Neural cell (in vitro differentiated cells): ENCODE results near the gene WRNIP1.

ENCODE experiments used
- CTCF ChIP-seq: fragments of 450-650 bp; IDR thresholded peaks from 2 replicates; pipeline ENCODE4 v1.5.1; 2014; ENCODE audit warnings: antibody characterized with exemption, mild to moderate bottlenecking, moderate library complexity; ENCODE audit not compliant: poor library complexity, severe bottlenecking
- EZH2 ChIP-seq: fragments of 200-600, 300-800 bp; shearing (Covaris generic), sonication (generic); IDR thresholded peaks from 2 replicates; pipeline ENCODE4 v1.6.1; 2014; ENCODE audit warnings: antibody characterized with exemption, low read length, borderline replicate concordance, mild to moderate bottlenecking; ENCODE audit not compliant: insufficient read depth, poor library complexity, severe bottlenecking
- POLR2AphosphoS5 ChIP-seq: IDR thresholded peaks from 2 replicates; pipeline ENCODE4 v1.6.1; 2012
- SMC3 ChIP-seq: fragments of 450-650 bp; conservative IDR thresholded peaks from 2 replicates; pipeline ENCODE4 v1.6.1; 2014; ENCODE audit warnings: antibody characterized with exemption, mild to moderate bottlenecking, moderate library complexity; ENCODE audit not compliant: poor library complexity
- TAF1 ChIP-seq: IDR thresholded peaks from 2 replicates; pipeline ENCODE4 v1.6.1; 2012; ENCODE audit warnings: low read depth

DNA sequence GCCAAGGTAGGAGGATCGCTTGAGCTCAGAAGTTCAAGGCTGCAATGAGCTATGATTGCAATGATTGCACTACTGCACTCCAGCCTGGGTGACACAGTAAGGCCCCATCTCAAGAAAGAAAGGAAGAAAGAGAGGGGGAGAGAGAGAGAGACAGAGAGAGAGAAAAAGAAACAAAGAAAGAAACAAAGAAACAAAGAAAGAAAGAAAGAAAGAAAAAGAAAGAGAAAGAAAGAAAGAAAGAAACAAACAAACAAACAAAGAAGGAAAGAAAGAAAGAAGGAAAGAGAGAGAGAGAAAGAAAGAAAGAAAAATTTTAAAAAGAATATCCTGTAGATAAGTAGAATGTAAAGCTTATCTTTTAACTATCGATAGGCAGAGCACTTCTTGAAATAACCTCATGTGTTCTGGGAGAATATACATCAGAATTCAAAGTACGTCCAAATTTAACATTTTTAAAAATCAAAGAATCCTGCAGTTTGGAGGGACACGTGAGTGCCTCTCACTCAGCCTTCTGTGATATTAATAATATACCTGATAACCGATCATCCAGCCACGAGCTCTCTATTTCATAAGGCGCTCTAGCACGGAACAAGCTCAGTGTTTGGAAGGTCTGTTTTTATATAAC, 39.7 kb upstream of the WRNIP1 start:
- TF ChIP-seq CTCF (no peak), POLR2AphosphoS5 (no peak), SMC3 (no peak), TAF1 (no peak), EZH2 (no peak)
